NCI-H1092 (cell line): ENCODE measurements around the gene PDGFRA.
"Not testable (repeated sequence)": the region's sequence is repeated elsewhere in the genome, so short reads cannot be mapped to it uniquely, and the experiment has no call there.

Experiments used
- DNase-seq: peaks from one replicate; lab custom pipeline; 2025; lab: John Stamatoyannopoulos, UW

Gene PDGFRA

GRCh38 chr4:54320826-54321685 is 92.0 kb downstream of the PDGFRA start:
- DNase-seq, result no peak

GRCh38 chr4:54322818-54323417 is 93.8 kb downstream of the PDGFRA start:
- DNase-seq, result peak; percentile 42

GRCh38 chr4:54330896-54331295 is 101.8 kb downstream of the PDGFRA start:
- DNase-seq, result no peak

- DNase-seq, result no peak
These were observed 103.4 kb downstream of the PDGFRA start for GRCh38 chr4:54332542-54332941.

GRCh38 chr4:54333657-54334056 is 104.6 kb downstream of the PDGFRA start:
- DNase-seq, result no peak

GRCh38 chr4:54334769-54335168 is 105.7 kb downstream of the PDGFRA start:
- not testable (repeated sequence) for DNase-seq

- DNase-seq, result no peak
These were observed 107.9 kb downstream of the PDGFRA start for GRCh38 chr4:54337009-54337408.

- DNase-seq, result not testable (repeated sequence)
These were observed 113.0 kb downstream of the PDGFRA start for GRCh38 chr4:54342067-54342466.
